Body of pancreas (tissue), 4 donors: Measurements from ENCODE around the gene RNF125. TPM values are rescaled to one million over a fixed set of nuclear protein-coding genes. Genes with fewer than 3 reads are reported as not detected.

Source experiments
- ATAC-seq: fragments of 150-250 bp; one replicate; pipeline ENCODE4 v1.9.1; 2016
- DNase-seq, 4 donors: peaks; one replicate each; pipeline ENCODE4 v3.0.0-alpha.2; 2019
- H3K27ac ChIP-seq, 4 donors: fragments of 200-600 bp; sonication (generic); 1 replicate in 3 of 4; 2 replicates in 1 of 4; pipeline versions ENCODE4 v1.5.1 to v1.6.1; 2016 to 2019; ENCODE audit warnings: mild to moderate bottlenecking in 1 of 4, mixed read lengths in 1 of 4, moderate library complexity in 1 of 4
- H3K27me3 ChIP-seq, 2 donors: fragments of 200-600 bp; sonication (generic); one replicate each; pipeline ENCODE4 v1.6.0; 2016; ENCODE audit warnings: mild to moderate bottlenecking in 1 of 2
- H3K36me3 ChIP-seq, 2 donors: fragments of 200-600 bp; sonication (generic); replicated peaks in 1 of 2; 2 replicates each; pipeline ENCODE4 v1.5.1; 2016; ENCODE audit warnings: low read depth in 2 of 2; ENCODE audit not compliant: insufficient read depth in 1 of 2
- H3K4me1 ChIP-seq: fragments of 200-600 bp; sonication (generic); one replicate; pipeline ENCODE4 v1.6.0; 2016
- H3K4me3 ChIP-seq, 2 donors: fragments of 200-600 bp; sonication (generic); 1 replicate in 1 of 2; 2 replicates in 1 of 2; pipeline ENCODE4 v1.5.1; 2016 to 2019
- H3K9me3 ChIP-seq, 3 donors: fragments of 200-600 bp; sonication (generic); 1 replicate in 2 of 3; 2 replicates in 1 of 3; pipeline ENCODE4 v1.5.1; 2016
- CTCF ChIP-seq, 7 experiments: fragments of 450-650 bp in 4 of 7; fragments of 200-600 bp in 3 of 7; sonication (generic) in 3 of 7; IDR thresholded peaks; one replicate each; pipeline ENCODE4 v1.5.1; 2016 to 2019; ENCODE audit warnings: antibody characterized with exemption in 7 of 7
- POLR2A ChIP-seq, 3 donors: fragments of 450-650 bp; IDR thresholded peaks; one replicate each; pipeline ENCODE4 v1.6.1; 2016; ENCODE audit warnings: antibody characterized with exemption in 3 of 3, mild to moderate bottlenecking in 2 of 3
- WGBS, 2 donors: methylation state at CpG; one replicate each; pipeline ENCODE4 v1.1.5; 2017; 5-methylcytosine and 5-hydroxymethylcytosine counted together
- intact Hi-C: fragments of 100-400 bp; cut with DNase I; formaldehyde crosslinking; loops from one replicate; pipeline ENCODE4 v1.15.1; 2023
- total RNA-seq, 2 donors: library from RNA; depleted of rRNA; stranded (reverse); fragments of >200 nt; gene quantifications; one replicate each; pipeline ENCODE4 v1.1.0, GENCODE V29; 2016

RNF125 gene
- total RNA-seq, 2 donors from 2014 or later: 2.6 to 4.9 TPM

GRCh38 chr18:31977270-31977872 is 41.3 kb upstream of the RNF125 start:
- intact Hi-C loops: no loop called here
- 64 to 65% methylated on average over 9 of the region's 9 CpGs for WGBS, 2 donors
- Histone ChIP-seq H3K4me3 (no peak overlapping the region), H3K27me3 (no peaks in the 10 kb centered on the region), H3K36me3 (no peaks in the 10 kb centered on the region), H3K9me3 (peaks cover 0 to 17% (median 0%) of the 10 kb centered on the region in 3 donors), H3K4me1 (no peaks in the 10 kb centered on the region), H3K27ac (no peak overlapping the region)
- DNase-seq (peak; percentile 18 to 45 (median 44)), ATAC-seq (peak; percentile 71)
- TF ChIP-seq POLR2A (IDR thresholded peaks at IDR 0.05) (no peak), CTCF (IDR thresholded peaks at IDR 0.05) (peak in 6 of 7 experiments; percentile 44 to 74 (median 64))

- 89 to 94% methylated on average over 5 of the region's 5 CpGs for WGBS, 2 donors
- ATAC-seq: no peak
- Histone ChIP-seq H3K9me3 (peaks cover 0 to 12% (median 0%) of the 10 kb centered on the region in 3 donors), H3K27ac (no peak overlapping the region), H3K27me3 (no peaks in the 10 kb centered on the region), H3K4me3 (no peak overlapping the region), H3K4me1 (no peaks in the 10 kb centered on the region), H3K36me3 (no peaks in the 10 kb centered on the region)
- intact Hi-C loops: no loop called here
- TF ChIP-seq POLR2A (IDR thresholded peaks at IDR 0.05) (no peak), CTCF (IDR thresholded peaks at IDR 0.05) (no peak)
- DNase-seq: no peak
Observed at GRCh38 chr18:31978616-31979015, 40.0 kb upstream of the RNF125 start.

DNA sequence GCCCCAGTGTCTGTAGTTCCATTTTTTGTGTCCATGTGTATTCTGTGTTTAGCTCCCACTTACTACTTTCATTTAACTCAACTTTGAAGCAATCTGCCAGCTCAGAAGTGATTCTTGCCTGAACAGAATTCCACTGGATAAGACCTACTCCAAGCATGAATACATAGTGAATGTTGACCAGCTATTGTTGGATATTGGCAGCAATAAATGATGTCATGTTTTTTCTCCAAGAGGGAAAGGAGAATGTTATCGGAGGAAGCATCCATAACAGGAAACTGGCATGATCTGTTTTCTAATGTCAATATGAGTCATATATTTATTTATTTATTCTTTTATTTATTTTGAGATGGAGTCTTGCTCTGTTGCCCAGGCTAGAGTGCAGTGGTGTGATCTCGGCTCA is 38.9 kb upstream of the RNF125 start:
- no peak overlapping the region for H3K4me3 ChIP-seq
- no peak for DNase-seq
- no peak for ATAC-seq
- TF ChIP-seq POLR2A (IDR thresholded peaks at IDR 0.05) (no peak), CTCF (IDR thresholded peaks at IDR 0.05) (no peak)
- no peaks in the 10 kb centered on the region for H3K4me1 ChIP-seq
- no peak overlapping the region for H3K27ac ChIP-seq
- WGBS, 2 donors: 88 to 96% methylated on average over 2 of the region's 2 CpGs
- H3K9me3 ChIP-seq: peaks cover 0 to under 1% (median 0%) of the 10 kb centered on the region in 3 donors
- H3K36me3 ChIP-seq: no peaks in the 10 kb centered on the region
- no peaks in the 10 kb centered on the region for H3K27me3 ChIP-seq
- intact Hi-C loops: no loop called here

DNA sequence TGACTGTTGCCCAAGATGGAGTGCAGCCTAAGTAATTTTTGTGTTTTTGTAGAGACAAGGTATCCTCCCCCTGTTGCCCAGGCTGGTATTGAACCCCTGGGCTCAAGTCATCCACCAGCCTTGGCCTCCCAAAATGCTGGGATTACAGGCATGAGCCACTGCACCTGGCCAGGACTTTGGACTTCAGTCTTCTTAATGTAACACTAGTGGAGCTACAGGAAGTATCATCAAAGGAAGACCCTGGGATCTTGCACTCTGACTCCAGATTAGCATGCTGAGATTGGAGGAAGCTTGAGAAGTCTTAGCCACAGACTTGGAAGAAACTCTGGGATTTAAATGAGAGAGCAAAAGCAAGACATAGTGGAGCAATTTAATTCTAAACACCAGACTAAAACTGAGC is 37.8 kb upstream of the RNF125 start:
- Histone ChIP-seq H3K4me3 (no peak overlapping the region), H3K4me1 (no peaks in the 10 kb centered on the region), H3K27ac (no peak overlapping the region), H3K9me3 (no peaks in the 10 kb centered on the region), H3K36me3 (no peaks in the 10 kb centered on the region), H3K27me3 (no peaks in the 10 kb centered on the region)
- DNase-seq (no peak), ATAC-seq (no peak)
- intact Hi-C loops: no loop called here
- TF ChIP-seq CTCF (IDR thresholded peaks at IDR 0.05): no peak
- no peak for TF ChIP-seq POLR2A (IDR thresholded peaks at IDR 0.05)

GRCh38 chr18:31983020-31983419 is 35.6 kb upstream of the RNF125 start:
- no peaks in the 10 kb centered on the region for H3K4me1 ChIP-seq
- H3K27me3 ChIP-seq: no peaks in the 10 kb centered on the region
- no peak for TF ChIP-seq POLR2A (IDR thresholded peaks at IDR 0.05)
- no peak for TF ChIP-seq CTCF (IDR thresholded peaks at IDR 0.05)
- intact Hi-C loops: no loop called here
- no peak overlapping the region for H3K27ac ChIP-seq
- WGBS, 2 donors: 85 to 90% methylated on average over 3 of the region's 3 CpGs
- H3K36me3 ChIP-seq: no peaks in the 10 kb centered on the region
- DNase-seq (no peak), ATAC-seq (no peak)
- no peaks in the 10 kb centered on the region for H3K9me3 ChIP-seq
- no peak overlapping the region for H3K4me3 ChIP-seq
